Neutrophil (primary cell): ENCODE measurements around the gene YIF1B.

Experiments used
- H3K27ac ChIP-seq: fragments of 200-600 bp; sonication (generic); 2 replicates; pipeline ENCODE4 v1.5.1; 2016; ENCODE audit warnings: mild to moderate bottlenecking, moderate library complexity
- H3K27me3 ChIP-seq: fragments of 200-600 bp; sonication (generic); 2 replicates; pipeline ENCODE4 v1.6.0; 2016; ENCODE audit warnings: mild to moderate bottlenecking
- H3K36me3 ChIP-seq: fragments of 200-600 bp; sonication (generic); 2 replicates; pipeline ENCODE4 v1.5.1; 2017
- H3K4me1 ChIP-seq, 2 experiments: fragments of 200-600 bp in 1 of 2; sonication (generic) in 1 of 2; 1 replicate in 1 of 2; 2 replicates in 1 of 2; pipeline versions ENCODE4 v1.5.1 to v1.6.1; 2013 to 2016; ENCODE audit warnings: low read depth in 1 of 2, low read length in 1 of 2, mild to moderate bottlenecking in 1 of 2, moderate library complexity in 1 of 2; ENCODE audit not compliant: control insufficient read depth in 1 of 2, insufficient read depth in 1 of 2
- H3K4me3 ChIP-seq, 2 experiments: fragments of 200-600 bp in 1 of 2; sonication (generic) in 1 of 2; 1 replicate in 1 of 2; 2 replicates in 1 of 2; pipeline ENCODE4 v1.5.1; 2013 to 2016; ENCODE audit warnings: low read depth in 1 of 2, low read length in 1 of 2, mild to moderate bottlenecking in 1 of 2, moderate library complexity in 1 of 2
- H3K9me3 ChIP-seq: fragments of 200-600 bp; sonication (generic); 2 replicates; pipeline ENCODE4 v1.5.1; 2016
- CTCF ChIP-seq: fragments of 200-600 bp; sonication (generic); IDR thresholded peaks from 2 replicates; pipeline ENCODE4 v1.5.1; 2016; ENCODE audit warnings: antibody characterized with exemption

YIF1B gene

GRCh38 chr19:38336638-38337359 lies 21.1 kb upstream of the YIF1B start:
- Histone ChIP-seq H3K36me3 (peaks cover 4% of the 10 kb centered on the region), H3K4me3 (peak overlapping the region; percentile 84 to 97), H3K27ac (peak overlapping the region; percentile 96), H3K4me1 (peaks cover 9 to 12% of the 10 kb centered on the region in 2 experiments), H3K27me3 (no peaks in the 10 kb centered on the region), H3K9me3 (no peaks in the 10 kb centered on the region)
- peak; percentile 37 for TF ChIP-seq CTCF

DNA sequence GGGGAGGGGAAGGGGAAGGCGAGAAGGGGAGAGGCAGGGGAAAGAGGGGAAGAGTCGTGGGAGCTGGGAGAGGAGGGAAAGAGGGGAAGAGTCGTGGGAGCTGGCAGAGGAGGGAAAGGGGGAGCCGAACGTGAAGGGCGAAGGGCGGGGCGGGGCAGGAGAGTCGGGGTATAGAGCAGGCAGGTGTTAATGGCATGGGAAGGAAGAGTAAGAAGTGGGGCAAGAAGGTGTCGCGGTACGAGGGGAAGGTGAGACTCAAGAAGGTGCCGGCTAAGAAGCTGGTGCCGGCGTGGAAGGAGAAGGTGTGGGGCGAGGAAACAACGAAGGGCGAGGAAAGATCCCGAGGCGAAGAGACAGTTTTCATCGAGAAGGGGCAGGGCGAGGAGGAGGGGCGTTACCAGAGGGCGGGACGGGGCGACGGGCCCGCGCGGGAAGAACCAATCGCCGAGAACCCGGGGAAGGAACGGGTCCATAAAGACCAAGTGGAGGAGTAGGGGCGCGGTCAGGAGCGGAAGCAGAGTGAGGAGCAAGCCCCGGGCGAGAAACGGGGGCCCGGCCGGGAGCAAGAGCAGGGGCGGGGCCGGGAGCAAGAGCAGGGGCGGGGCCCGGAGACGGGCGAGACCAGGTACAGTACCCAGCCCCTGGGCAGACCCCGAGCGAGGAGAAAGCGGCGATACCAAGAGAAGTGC lies 20.3 kb upstream of the YIF1B start:
- TF ChIP-seq CTCF, result no peak
- peaks cover 4% of the 10 kb centered on the region for H3K36me3 ChIP-seq
- H3K4me3 ChIP-seq, result peak overlapping the region; percentile 84 to 97
- H3K27ac ChIP-seq, result peak overlapping the region; percentile 96
- no peaks in the 10 kb centered on the region for H3K27me3 ChIP-seq
- H3K4me1 ChIP-seq, result peaks cover 9 to 12% of the 10 kb centered on the region in 2 experiments
- H3K9me3 ChIP-seq, result no peaks in the 10 kb centered on the region

DNA sequence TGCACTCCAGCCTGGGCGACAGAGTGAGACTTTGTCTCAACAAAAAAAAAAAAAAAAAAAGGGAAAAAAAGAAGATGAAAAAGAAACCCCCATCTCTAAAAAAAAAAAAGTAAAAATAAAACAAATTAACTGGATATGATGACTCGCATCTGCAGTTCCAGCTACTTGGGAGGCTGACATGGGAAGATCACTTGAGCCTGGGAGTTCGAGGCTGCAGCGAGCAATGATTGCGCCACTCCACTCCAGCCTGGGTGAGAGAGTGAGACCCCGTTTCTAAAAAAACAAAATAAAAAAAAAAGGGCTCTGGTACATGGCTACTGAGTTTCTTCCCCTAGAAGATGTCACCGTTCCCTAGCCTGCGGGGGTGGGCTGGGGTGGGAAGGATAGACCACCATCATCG lies 17.5 kb upstream of the YIF1B start:
- Histone ChIP-seq H3K36me3 (peaks cover 14% of the 10 kb centered on the region), H3K27me3 (no peaks in the 10 kb centered on the region), H3K4me1 (peaks cover 9 to 12% of the 10 kb centered on the region in 2 experiments), H3K9me3 (no peaks in the 10 kb centered on the region), H3K27ac (no peak overlapping the region), H3K4me3 (no peak overlapping the region)
- no peak for TF ChIP-seq CTCF

DNA sequence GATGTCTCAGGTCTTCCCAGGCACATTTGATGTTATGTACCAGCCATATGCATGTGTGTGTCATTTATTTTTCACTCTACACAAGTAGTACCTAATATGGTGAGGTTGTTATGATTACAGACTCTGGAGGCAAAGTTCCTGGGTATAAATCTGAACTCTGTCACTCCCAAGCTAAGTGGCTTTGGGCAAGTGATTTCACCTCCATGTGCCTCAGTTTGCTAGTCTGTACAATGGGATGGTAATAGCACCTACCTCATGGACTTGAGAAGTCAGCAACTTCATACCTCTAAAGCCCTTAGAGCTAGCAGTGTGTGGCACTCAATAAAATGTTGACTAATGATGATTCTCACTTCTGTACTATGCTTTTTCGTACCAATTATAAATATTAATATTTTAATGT lies 16.0 kb upstream of the YIF1B start:
- peaks cover 29% of the 10 kb centered on the region for H3K36me3 ChIP-seq
- H3K9me3 ChIP-seq, result no peaks in the 10 kb centered on the region
- H3K4me1 ChIP-seq, result peaks cover 3 to 6% of the 10 kb centered on the region in 2 experiments
- H3K27ac ChIP-seq, result no peak overlapping the region
- H3K27me3 ChIP-seq, result no peaks in the 10 kb centered on the region
- TF ChIP-seq CTCF, result no peak
- no peak overlapping the region for H3K4me3 ChIP-seq

GRCh38 chr19:38329651-38330050 lies 13.9 kb upstream of the YIF1B start:
- Histone ChIP-seq H3K9me3 (no peaks in the 10 kb centered on the region), H3K36me3 (peaks cover 50% of the 10 kb centered on the region), H3K27ac (no peak overlapping the region), H3K27me3 (no peaks in the 10 kb centered on the region), H3K4me3 (no peak overlapping the region), H3K4me1 (no peaks in the 10 kb centered on the region)
- TF ChIP-seq CTCF, result no peak
